Placental pericyte (primary cell): ENCODE data around the gene ZFP64. TPM values are rescaled to one million over a fixed set of nuclear protein-coding genes. Genes with fewer than 3 reads are reported as not detected.

Experiments used
- total RNA-seq: library from RNA; depleted of rRNA; stranded (reverse); fragments of >200 nt; gene quantifications from 2 replicates; pipeline ENCODE4 v1.2.3, GENCODE V29; 2012

Gene ZFP64
- 26.5 and 35.2 TPM in 2 replicates for total RNA-seq

DNA sequence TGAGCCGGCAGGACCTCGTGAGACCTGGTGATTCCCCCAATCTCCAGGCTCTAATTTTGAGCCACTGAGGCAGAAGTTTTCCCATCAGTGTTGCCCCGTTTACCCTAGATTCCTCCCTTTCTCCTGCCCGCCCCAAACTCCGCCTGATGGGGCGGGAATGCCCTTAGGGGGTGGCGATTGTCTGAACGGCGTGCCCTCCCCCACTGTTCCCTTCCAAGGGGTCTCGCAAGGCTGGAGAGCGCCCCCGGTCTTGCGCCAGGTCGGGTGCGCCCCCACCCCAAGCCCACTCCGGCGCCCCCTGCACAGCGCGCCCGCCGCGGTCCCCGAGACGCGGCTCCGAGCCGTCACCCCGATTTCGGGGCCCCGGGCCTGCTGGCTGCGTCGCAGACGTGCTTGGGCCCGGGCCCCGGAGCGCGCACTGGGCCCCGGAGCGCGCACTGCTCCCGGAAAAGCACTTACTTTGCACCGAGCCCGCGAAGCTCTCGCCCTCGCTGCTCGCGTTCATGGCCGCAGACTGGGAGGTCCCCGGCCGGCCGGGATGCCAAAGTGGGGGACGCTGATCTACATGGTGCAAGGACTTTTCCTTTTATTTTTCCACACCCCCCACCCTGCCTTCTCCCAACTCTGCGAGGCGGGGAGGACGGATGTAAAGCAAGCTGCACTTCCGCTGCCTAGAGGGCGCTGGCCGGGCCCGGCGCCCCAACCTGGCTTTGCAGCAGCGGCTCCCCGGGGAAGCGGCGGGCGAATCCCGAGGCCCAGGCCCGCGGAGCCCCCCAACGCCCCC, at the start of gene ZFP64:
ZFP64 (minus strand) TSS at position 648 of the 784 bp plus-strand sequence; CDS start at position 505, 143 bp downstream.

